Stimulated activated CD4-positive, alpha-beta T cell treated with anti-CD3 and anti-CD28 coated beads, Interleukin-15, amount 100 ng/mL, for 24 hours (primary cell): ENCODE results near the gene SLC7A9.
"Not testable (repeated sequence)": the region's sequence is repeated elsewhere in the genome, so short reads cannot be mapped to it uniquely, and the experiment has no call there.

ENCODE experiments used
- DNase-seq: peaks from one replicate; pipeline ENCODE4 v3.0.0-alpha.2; 2020

The SLC7A9 gene

DNA sequence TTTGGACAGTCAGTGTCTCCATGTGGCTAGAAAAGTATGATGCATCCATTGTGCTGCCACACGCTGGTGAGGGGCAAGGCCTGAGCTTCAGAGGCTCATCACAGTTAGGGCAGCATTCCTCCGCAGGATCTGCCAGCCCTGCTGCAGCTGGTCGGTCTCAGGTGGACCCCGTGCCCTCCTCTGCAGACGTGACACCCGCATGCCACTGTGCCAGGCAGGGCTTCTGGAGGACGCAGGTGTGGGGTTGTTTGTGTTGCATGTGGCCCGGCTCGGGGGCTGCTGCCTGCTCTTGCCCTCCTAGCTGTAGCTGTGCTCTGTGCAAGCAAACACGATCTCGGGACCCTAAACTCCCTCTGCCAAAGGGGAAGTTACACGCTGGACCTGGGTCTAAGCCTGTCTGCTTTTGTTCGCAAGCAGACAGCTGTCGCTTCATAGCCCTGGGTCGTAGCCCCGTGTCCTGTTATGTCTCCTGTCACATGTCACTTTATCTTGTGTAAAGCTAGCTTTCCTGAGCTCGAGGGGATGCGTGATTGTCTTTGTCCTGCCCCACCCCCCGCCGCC, 45.3 kb downstream of the SLC7A9 start:
- no peak for DNase-seq

GRCh38 chr19:32823747-32824102, 45.8 kb downstream of the SLC7A9 start:
- no peak for DNase-seq

DNA sequence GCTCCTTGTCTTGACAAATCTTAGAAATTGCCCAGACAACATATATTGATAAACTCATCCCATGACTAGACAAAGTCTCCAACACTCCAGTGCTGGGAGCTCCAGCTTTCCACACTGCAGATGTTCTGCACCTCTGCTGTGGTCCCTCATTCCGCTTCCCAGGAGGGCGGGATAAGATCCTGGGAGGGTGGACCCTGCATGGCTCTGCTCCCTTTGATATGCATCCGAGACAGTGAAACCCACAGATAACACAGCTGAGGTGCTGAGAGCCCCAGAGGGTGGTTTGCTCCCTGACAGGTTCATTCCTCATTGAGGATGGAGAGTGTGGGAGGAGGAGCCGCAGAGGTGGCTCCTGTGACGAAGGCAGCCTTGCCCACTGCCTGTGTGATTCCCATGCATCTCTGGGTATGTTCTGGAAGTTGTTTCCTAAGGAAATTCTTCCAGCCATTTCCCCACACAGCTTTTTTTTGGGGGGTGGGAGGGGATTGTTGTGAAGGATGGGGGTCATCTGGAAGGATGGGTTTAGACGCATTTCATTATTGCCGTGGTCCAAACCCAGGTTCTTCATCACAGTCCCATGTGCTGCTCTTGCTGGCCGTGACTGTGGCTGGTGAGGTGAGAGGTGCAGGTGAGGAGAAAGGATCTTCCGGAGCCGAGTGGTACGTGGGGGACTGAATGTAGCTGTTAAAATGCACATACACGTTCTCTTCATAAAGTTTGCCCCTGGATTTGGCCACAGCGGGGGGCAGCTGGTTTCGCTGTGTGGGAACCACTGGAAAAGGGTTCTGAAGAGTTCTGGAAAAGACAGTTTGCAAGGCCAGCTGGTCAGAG, 46.4 kb downstream of the SLC7A9 start:
- DNase-seq = no peak

DNA sequence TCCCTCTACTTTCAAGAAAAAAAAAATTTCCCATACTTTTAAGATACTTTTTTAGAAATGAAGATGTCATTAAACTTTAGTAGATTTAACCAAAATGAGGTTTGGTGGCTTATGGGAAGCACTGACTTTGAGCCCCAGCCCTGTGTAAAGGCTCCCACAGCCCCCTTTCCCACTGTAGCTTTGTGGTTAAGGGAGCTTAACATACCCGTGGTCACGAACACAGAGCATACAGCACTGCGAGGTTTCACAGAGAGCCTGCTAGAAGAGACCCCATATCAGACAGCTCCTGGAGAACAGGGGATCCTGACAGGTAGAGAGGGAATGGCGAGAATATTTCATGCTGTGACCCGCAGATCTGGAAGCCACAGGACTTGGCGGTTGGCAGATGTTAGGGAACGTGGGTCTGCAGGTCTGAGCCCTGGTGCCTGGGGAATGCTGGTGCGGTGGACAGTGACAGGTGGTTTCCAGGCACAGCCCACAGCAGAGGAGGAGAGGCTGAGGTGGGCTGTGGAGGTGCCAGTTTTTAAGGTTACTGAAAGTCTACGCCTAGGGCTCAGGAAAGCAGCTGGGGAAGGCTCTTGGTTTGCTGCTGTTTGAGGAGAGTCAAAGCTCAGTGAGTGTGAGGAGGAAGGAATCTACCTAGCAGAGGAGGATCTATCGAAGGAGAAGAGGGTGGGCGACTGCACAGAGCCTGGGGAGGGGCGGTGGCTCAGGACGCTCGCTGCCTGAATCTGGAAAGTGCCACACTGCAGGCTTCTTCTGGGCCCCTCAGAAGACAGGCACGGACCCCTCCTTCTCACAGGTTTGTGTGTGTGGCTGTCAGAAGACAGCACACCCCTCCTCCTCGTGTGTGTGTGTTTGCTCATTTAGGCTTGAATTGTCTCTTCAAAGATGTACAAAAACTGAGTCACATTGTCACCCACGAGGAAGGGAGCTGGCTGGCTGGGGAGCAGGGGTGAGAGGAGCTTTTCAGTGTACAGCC, 49.9 kb downstream of the SLC7A9 start:
- no peak for DNase-seq

DNA sequence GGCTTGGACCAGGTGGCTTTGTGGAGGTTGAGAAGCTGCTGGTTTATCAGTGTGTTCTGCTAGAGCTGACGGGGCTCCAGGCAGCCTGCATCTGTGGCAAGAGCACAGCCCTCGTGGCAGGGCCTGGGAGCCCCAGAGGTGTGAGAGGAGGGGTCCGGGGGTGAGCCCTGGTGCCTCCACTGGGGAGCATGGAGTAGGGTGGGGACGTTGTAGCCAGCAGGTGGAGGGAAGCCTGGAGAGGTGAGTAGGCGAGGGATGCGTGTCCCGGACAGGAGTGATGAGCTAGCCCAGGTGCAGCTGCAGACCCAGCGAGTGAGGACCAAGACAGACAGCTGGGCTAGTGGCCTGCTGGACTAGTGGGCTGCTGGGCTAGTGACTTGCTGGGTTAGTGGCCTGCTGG, 51.0 kb downstream of the SLC7A9 start:
- DNase-seq = no peak

GRCh38 chr19:32817569-32818476, 51.7 kb downstream of the SLC7A9 start:
- DNase-seq = no peak

DNA sequence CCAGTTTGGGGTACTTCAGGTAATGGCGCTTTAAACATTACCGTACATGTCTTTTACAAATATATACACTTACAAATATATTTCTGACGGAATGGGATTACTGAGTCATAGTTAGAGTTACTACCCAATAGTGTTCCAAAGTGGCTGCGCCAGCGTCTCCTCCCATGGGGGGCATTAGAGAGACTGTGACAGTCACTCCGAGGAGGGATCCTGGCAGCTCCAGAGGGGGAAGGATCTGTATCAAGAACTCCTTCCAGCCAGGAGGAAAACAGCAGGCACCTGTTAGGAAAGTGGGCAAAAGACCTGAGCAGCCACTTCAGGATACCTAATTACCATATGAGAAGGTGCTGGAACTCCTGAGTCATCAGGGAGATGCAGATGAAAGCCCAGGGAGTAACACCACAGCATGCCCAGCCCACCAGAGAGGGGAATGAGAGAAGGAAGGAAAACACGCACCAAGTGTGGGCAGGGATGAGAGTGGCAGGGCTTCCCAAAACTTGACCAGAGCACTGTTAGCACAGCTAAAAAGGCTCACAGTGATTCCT, 52.9 kb downstream of the SLC7A9 start:
- DNase-seq = no peak

DNA sequence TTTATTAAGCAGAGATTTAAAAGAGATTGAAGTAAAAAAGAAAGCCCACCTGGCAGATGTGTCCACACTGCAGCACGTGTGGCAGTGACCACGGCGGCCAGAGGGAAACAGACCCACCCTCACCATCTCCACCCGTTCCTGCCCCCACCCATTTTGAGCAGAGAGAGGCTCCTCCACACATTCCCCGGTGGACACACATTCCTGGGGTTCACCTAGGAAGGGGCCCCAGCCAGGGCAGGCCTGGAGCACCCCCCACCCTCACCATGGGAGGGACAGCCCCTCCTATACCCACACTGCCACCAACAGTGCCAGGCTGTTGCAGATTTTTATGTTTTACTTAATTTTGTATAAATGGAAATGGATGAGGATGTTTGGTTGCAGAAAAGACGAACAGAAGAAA, 54.9 kb downstream of the SLC7A9 start:
- DNase-seq = no peak

- DNase-seq = peak; percentile 16
These were observed 55.6 kb downstream of the SLC7A9 start for GRCh38 chr19:32813862-32814425.

- no peak for DNase-seq
These were observed 57.0 kb downstream of the SLC7A9 start for GRCh38 chr19:32812571-32812970.

DNA sequence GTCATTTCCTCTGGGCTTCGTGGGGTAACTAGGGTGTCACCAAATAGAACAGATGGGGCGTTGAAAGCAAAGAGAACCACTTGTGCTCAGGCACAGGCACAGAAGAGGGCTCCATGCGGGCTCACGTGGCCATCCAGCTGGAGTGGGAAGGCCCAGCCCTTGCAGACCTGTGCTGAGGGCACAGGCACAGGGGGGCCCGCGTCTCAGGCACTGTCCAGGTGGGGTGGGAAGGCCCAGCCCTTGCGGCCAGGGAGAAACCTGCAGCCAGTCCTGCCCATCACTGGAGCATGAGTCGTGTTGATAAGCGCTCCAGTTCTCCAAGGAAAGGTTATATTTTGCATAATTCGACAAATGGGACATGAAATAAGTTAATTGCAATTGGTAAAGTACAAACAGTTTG, 57.5 kb downstream of the SLC7A9 start:
- DNase-seq = no peak

DNA sequence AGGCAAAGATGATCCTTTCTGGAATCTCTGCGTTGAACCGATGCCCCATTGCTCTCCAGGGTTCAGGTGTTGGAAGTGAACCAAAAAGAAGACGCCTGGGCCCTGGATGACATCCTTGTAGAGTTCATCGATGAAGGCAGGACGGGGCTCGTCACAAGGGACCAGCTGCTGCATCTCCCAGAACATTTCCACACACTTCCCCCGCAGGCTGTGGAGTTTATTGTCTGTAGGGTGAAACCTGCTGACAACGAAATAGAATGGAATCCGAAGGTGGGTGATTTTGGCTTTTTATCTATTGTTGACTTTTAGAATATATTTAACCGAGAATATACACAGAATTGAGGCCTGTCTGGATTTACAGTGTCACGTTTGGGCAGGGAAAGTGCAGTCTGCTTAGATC, 58.4 kb downstream of the SLC7A9 start:
- DNase-seq = no peak

GRCh38 chr19:32810452-32810851, 59.1 kb downstream of the SLC7A9 start:
- no peak for DNase-seq

DNA sequence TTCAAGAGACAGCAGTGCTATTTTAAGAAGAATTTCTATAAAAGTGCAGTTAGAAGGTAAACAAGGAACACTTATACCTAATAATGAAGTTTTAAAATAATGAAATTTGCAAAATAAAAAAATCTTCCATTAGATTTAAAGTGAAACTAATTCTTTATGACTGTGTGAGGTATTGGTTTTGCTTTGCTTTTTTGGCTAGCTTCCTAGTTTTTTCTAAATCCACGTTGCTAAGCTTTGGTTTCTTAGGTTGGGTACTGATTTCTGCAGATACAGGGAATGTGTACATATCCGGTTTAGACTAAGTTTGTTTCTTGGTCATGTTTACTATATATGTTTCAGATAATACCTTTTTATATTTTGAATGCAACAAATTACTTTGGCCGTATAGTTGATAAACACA, 59.8 kb downstream of the SLC7A9 start:
- no peak for DNase-seq

GRCh38 chr19:32809254-32809653, 60.3 kb downstream of the SLC7A9 start:
- DNase-seq = no peak

GRCh38 chr19:32808236-32808635, 61.3 kb downstream of the SLC7A9 start:
- DNase-seq = no peak

DNA sequence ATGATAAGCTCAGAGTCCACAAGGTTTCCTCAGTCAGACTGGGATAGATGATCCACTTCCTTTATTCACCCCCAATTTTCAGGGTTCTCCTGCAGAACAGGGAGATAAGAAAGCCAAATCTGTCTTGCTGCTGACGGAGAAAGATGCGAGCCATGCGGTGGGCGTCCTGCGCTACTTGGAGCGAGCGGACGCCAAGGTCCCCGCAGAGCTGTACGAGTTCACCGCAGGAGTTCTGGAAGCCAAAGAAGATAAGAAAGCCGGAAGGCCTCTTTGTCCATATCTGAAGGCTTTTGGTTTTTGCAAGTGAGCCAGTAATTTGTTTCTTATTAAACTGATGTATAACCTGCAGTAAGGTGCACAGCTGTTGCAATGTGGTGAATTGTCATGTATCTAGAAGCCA, 66.7 kb downstream of the SLC7A9 start:
- no peak for DNase-seq

DNA sequence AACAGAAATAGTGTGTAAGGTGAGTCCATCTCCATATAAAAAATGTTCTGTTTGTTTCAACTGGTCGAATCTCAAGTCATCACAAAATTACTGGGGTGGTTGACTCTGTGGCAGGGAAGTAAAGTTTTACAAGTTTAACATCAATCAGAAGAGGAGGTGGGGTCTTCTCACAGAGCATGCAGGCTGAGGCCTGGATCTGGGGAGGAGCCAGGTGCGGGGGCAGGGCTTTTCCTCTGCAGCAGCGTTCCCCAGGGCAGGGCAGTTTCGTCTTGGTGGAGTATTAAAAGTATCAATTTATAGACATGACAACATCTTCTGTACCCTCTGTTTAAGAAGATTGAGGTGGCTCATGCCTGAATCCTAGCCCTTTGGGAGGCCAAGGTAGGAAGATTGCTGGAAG, 68.8 kb downstream of the SLC7A9 start:
- DNase-seq = no peak

DNA sequence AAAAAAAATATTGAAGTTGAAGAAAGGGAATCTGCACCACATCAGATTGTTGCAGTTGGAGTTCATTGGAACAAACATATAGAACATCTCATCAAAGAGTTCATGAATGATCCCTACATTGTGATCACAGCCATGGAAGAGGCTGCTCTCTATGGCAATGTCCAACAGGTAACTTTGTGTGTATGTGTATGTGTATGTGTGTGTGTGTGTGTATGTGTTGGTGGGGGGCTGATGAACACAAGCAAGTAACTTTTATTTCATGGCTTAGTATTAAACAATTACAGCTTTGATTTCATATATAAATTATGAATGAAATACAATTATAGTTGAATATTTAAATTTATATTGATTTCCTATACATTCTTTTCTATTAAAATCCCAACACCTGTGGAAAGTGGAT, 69.4 kb downstream of the SLC7A9 start:
- no peak for DNase-seq

DNA sequence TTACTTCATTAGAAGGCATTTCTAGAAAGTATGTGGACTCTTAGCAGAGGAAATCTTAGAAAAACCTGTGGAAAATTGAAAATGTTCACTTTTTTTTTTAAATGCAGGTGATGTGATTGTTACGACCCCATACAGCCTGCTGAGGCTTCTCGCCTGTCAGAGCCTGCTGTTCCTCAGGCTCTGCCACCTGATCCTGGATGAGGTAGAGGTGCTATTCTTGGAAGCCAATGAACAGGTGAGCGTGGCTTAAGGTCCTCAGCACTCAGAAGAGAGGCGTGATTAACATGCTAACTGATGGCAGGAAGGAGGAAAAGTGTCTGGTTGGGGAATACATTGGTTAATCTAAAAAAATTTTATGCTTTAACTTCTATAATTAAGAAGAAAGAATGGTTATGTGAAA, 71.4 kb downstream of the SLC7A9 start:
- no peak for DNase-seq

- DNase-seq = no peak
These were observed 80.1 kb downstream of the SLC7A9 start for GRCh38 chr19:32789429-32789828.

DNA sequence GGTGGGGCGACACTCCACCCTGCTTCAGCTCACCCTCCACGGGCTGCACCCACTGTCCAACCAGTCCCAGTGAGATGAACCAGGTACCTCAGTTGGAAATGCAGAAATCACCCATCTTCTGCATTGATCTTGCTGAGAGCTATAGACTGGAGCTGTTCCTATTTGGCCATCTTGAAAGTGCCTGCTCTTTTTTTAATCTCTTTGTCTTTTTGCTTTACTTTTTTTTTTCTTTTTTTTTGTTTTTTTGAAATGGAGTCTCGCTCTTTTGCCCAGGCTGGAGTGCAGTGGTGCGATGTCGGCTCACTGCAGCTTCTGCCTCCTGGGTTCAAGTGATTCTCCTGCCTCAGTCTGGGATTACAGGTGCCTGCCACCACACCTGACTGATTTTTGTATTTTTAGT, 81.7 kb downstream of the SLC7A9 start:
- DNase-seq = not testable (repeated sequence)
